GM12873 (cell line): Measurements from ENCODE around the gene DCAF7.

Source experiments
- CTCF ChIP-seq: IDR thresholded peaks from 2 replicates; pipeline ENCODE4 v1.5.1; 2012; ENCODE audit warnings: low read depth, mild to moderate bottlenecking, moderate library complexity, low read length, control low read depth; ENCODE audit not compliant: insufficient read depth; ENCODE audit errors: missing control alignments

DCAF7 gene

GRCh38 chr17:63600569-63601438 is 50.5 kb downstream of the DCAF7 start, which contains the start of gene TACO1:
TSS of gene TACO1 (plus strand) at chr17:63600895. CDS start at chr17:63601084, 189 bp downstream.
- TF ChIP-seq CTCF: no peak

GRCh38 chr17:63601439-63602371 is 51.4 kb downstream of the DCAF7 start:
- no peak for TF ChIP-seq CTCF

- TF ChIP-seq CTCF: no peak
These were observed 59.7 kb downstream of the DCAF7 start for GRCh38 chr17:63609816-63610573.

GRCh38 chr17:63610854-63611253 is 60.6 kb downstream of the DCAF7 start:
- TF ChIP-seq CTCF: no peak

- no peak for TF ChIP-seq CTCF
These were observed 61.1 kb downstream of the DCAF7 start for GRCh38 chr17:63611354-63611753.

- TF ChIP-seq CTCF: no peak
These were observed 63.4 kb downstream of the DCAF7 start for GRCh38 chr17:63613663-63614062.
